ENCODE measurements around the gene LITAF. TPM values are rescaled to one million over a fixed set of nuclear protein-coding genes. Genes with fewer than 3 reads are reported as not detected.

Gene LITAF
- total and polyA plus RNA-seq, 12 donors = 17.3 to 83.2 (median 51.3) TPM

DNA sequence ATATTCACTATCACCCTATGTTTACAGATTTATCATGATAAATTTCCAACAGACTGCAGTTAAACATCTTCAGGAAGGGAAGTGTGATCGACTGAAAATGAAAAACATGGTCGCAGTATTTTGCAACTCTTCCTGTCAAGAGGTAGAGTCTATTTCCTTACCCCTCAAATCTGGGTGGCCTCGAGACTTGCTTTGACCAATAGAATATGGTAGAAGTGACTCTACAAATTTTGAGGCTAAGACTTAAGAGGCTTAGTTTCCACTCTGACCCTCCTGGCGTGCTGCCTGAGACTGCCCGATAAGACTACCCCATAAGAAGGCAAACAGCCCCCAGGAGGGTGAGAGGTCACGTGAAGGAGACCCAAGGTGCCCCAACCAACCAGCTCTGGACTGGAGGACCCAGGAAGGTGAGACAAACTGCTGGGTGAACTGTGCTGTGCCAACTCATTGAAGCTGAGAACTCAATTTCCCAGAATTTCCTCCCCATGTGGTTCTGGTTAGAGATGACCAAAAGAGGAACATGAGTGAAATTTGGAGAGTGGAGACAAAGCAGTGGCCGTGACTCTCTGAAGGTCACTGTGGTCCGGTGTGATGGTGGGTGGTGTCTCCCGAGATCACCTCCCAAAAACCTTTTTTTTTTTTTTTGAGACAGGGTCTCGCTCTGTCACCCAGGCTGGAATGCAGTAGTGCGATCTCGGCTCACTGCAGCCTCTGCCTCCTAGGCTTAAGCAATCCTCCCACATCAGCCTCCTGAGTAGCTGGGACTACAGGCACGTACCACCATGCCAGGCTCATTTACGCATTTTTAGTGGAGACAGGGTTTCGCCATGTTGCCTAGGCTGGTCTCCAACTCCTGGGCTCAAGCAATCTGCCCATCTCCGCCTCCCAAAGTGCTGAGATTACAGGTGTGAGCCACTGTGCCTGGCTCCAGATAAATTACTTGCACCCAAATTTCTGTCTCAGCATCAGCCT lies 38.2 kb upstream of the LITAF start:
- 65 to 76% (median 70%) methylated on average over 15 to 16 of the region's 16 CpGs for WGBS, 4 donors
- intact Hi-C loops (cut with DNase I) = no loop called here

DNA sequence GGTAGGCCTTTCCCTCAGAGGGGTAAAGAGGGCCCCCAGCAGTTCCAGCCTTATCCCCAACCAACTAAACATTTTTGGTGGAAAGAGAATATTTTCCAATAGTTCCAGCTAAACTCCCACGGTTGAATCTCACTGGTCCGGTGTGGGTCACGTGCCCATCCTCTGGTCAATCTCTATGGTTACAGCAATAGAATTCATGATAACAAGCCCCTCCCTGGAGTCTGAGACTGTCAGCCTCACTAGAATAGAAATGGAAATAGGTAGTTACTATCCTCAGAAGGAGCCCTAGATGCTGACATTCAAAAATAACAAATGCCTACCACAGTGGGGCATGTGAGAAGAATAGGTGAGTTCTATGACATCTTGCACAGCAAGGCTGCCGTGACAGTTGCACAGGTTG lies 37.5 kb upstream of the LITAF start:
- H3K27ac ChIP-seq = no peak overlapping the region
- TF ChIP-seq, protein P1, sequence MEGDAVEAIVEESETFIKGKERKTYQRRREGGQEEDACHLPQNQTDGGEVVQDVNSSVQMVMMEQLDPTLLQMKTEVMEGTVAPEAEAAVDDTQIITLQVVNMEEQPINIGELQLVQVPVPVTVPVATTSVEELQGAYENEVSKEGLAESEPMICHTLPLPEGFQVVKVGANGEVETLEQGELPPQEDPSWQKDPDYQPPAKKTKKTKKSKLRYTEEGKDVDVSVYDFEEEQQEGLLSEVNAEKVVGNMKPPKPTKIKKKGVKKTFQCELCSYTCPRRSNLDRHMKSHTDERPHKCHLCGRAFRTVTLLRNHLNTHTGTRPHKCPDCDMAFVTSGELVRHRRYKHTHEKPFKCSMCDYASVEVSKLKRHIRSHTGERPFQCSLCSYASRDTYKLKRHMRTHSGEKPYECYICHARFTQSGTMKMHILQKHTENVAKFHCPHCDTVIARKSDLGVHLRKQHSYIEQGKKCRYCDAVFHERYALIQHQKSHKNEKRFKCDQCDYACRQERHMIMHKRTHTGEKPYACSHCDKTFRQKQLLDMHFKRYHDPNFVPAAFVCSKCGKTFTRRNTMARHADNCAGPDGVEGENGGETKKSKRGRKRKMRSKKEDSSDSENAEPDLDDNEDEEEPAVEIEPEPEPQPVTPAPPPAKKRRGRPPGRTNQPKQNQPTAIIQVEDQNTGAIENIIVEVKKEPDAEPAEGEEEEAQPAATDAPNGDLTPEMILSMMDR (IDR thresholded peaks at IDR 0.05) = no peak
- TF ChIP-seq POLR2A (IDR thresholded peaks at IDR 0.05) = no peak
- WGBS, 4 donors = 80 to 92% (median 88%) methylated on average over 4 of the region's 4 CpGs

More for the DNA sequence above, 38.2 kb upstream of the LITAF start:
- Histone ChIP-seq H3K9me3 (replicated peaks in 1 of 3) (no peaks in the 10 kb centered on the region), H3K36me3 (replicated peaks in 1 of 2) (no peaks in the 10 kb centered on the region), H3K4me3 (no peak overlapping the region), H3K27ac (peak overlapping the region in 2 of 5 donors; percentile 24 to 37), H3K27me3 (no peaks in the 10 kb centered on the region), H3K4me1 (replicated peaks in 1 of 2) (no peaks in the 10 kb centered on the region)
- no peak for DNase-seq
- TF ChIP-seq, protein P1 (IDR thresholded peaks at IDR 0.05) = no peak

DNA sequence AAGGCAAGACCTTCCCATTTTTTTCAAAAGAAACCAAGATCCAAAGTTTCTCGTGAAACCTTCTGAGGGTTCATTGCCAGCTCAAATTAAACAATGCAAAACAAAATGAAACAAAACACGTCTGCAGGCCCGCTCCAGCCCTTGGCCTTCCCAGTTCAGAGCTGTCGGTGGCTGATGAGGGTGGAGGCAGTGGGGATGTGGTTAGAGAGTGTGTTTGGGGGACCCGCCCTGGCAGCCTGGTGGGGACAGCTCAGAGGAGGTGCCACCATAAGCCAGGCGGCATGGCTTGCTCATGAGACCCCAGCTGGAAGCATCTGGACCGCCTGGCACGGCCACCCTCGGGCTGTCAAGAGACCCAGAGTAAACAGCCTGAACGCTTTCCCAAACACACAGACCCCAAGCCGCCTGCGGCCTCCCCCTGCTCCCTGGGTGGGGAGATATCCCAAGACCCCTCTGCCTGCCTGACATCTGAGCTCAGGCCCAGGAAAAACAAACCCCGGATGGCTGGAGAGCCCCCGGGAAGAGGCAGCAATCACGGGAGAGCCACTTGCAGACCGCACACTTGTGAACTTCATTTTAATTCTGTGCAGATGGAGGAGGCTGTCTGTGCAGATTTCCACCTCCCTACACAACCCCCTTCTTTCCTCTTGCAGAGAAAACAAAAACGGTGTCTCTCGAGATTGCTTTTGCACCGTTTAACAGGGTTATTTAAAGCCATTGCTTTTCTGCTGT lies 35.4 kb upstream of the LITAF start:
- no peaks in the 10 kb centered on the region for H3K4me1 ChIP-seq (replicated peaks in 1 of 2)
- H3K9me3 ChIP-seq (replicated peaks in 1 of 3) = no peaks in the 10 kb centered on the region
- 46 to 60% (median 53%) methylated on average over 10 to 19 of the region's 19 CpGs for WGBS, 4 donors
- no peaks in the 10 kb centered on the region for H3K36me3 ChIP-seq (replicated peaks in 1 of 2)
- intact Hi-C loops (cut with DNase I) = no loop called here
- TF ChIP-seq, protein P1 (IDR thresholded peaks at IDR 0.05) = no peak
- no peak for TF ChIP-seq POLR2A (IDR thresholded peaks at IDR 0.05)
- H3K27ac ChIP-seq = peak overlapping the region in 2 of 5 donors; percentile 8 to 30
- no peak for DNase-seq
- no peak overlapping the region for H3K4me3 ChIP-seq
- no peaks in the 10 kb centered on the region for H3K27me3 ChIP-seq

More for the DNA sequence above, 37.5 kb upstream of the LITAF start:
- Histone ChIP-seq H3K36me3 (replicated peaks in 1 of 2) (no peaks in the 10 kb centered on the region), H3K4me3 (no peak overlapping the region), H3K27me3 (no peaks in the 10 kb centered on the region), H3K9me3 (replicated peaks in 1 of 3) (no peaks in the 10 kb centered on the region), H3K4me1 (replicated peaks in 1 of 2) (no peaks in the 10 kb centered on the region)
- intact Hi-C loops (cut with DNase I) = no loop called here
- DNase-seq = no peak

DNA sequence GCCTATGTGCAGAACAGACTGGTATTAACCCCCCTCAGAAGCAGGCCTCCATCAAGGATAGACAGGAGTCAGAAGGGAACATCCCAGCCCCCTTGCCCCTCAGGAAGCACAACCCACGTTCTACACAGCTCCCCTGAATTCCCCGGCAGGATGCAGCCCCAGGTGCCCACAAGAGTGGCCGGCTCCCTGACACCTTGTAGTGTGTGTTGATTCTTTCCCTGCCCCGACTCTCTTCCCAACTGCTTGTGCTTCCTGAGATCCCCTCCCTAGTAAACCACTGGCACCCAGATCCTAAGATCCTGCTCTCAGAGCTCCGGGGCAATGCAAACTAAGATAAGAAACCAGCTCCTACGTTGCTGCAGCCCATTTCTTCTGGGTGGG lies 34.8 kb upstream of the LITAF start:
- 66 to 81% (median 68%) methylated on average over 6 of the region's 6 CpGs for WGBS, 4 donors
- no peak for DNase-seq
- Histone ChIP-seq H3K27ac (peak overlapping the region in 1 of 5 donors; percentile 10), H3K27me3 (no peaks in the 10 kb centered on the region), H3K9me3 (replicated peaks in 1 of 3) (no peaks in the 10 kb centered on the region), H3K36me3 (replicated peaks in 1 of 2) (no peaks in the 10 kb centered on the region), H3K4me1 (replicated peaks in 1 of 2) (no peaks in the 10 kb centered on the region), H3K4me3 (no peak overlapping the region)
- intact Hi-C loops (cut with DNase I) = no loop called here
- TF ChIP-seq, protein P1 (IDR thresholded peaks at IDR 0.05) = no peak
- no peak for TF ChIP-seq POLR2A (IDR thresholded peaks at IDR 0.05)

All from adrenal gland (tissue), 12 donors.